HepG2 (cell line): ENCODE results near the gene CABLES2. TPM values are rescaled to one million over a fixed set of nuclear protein-coding genes. Genes with fewer than 3 reads are reported as not detected.
A peak's percentile ranks its signal among the peaks of the same experiment; 100 is the strongest.

ENCODE experiments used
- CTCF ChIP-seq: sonication (generic); formaldehyde crosslinking; IDR thresholded peaks from 2 replicates; pipeline ENCODE4 v1.5.0; 2020; ENCODE audit warnings: mild to moderate bottlenecking, missing genetic modification reagents, moderate library complexity
- E2F2 ChIP-seq: sonication (generic); formaldehyde crosslinking; IDR thresholded peaks from 2 replicates; pipeline ENCODE4 v1.4.0; 2020; ENCODE audit warnings: missing genetic modification reagents, borderline replicate concordance
- FOXP4 ChIP-seq: sonication (generic); formaldehyde crosslinking; IDR thresholded peaks from 2 replicates; pipeline ENCODE4 v1.4.0; 2020; ENCODE audit warnings: missing genetic modification reagents
- KAT8 ChIP-seq: IDR thresholded peaks from 2 replicates; pipeline ENCODE4 v1.6.1; 2016; ENCODE audit warnings: missing genetic modification reagents, missing compliant biosample characterization
- MIER2 ChIP-seq: IDR thresholded peaks from 2 replicates; pipeline ENCODE4 v1.6.1; 2016; ENCODE audit warnings: missing biosample characterization, missing genetic modification reagents
- MTA1 ChIP-seq: sonication (generic); formaldehyde crosslinking; IDR thresholded peaks from 2 replicates; pipeline ENCODE4 v1.4.0; 2020; ENCODE audit warnings: missing genetic modification reagents, mild to moderate bottlenecking, borderline replicate concordance
- SIN3B ChIP-seq: fragments of 150-350 bp; IDR thresholded peaks from 2 replicates; pipeline ENCODE4 v1.6.1; 2014; ENCODE audit warnings: low read length
- SRSF9 ChIP-seq: fragments of 200-400 bp; formaldehyde crosslinking; IDR thresholded peaks from 2 replicates; pipeline ENCODE4 v1.6.1; 2018; ENCODE audit warnings: borderline replicate concordance, mild to moderate bottlenecking, low read depth, low read length; ENCODE audit not compliant: insufficient read depth, poor library complexity, severe bottlenecking
- TFAP4 ChIP-seq: sonication (generic); IDR thresholded peaks from 2 replicates; pipeline ENCODE4 v1.6.1; 2016; ENCODE audit warnings: low read depth, borderline replicate concordance
- THAP7 ChIP-seq: sonication (generic); formaldehyde crosslinking; IDR thresholded peaks from 2 replicates; pipeline ENCODE4 v1.8.1; 2023; ENCODE audit warnings: mild to moderate bottlenecking, missing genetic modification reagents
- TRIM22 ChIP-seq: fragments of 450-650 bp; IDR thresholded peaks from 2 replicates; pipeline ENCODE4 v1.6.1; 2017
- TRIM24 ChIP-seq: sonication (generic); formaldehyde crosslinking; IDR thresholded peaks from 2 replicates; pipeline ENCODE4 v1.8.0; 2022; ENCODE audit warnings: mild to moderate bottlenecking, missing genetic modification reagents
- ZBTB38 ChIP-seq: sonication (generic); formaldehyde crosslinking; IDR thresholded peaks from 2 replicates; pipeline ENCODE4 v1.5.1; 2020; ENCODE audit warnings: mild to moderate bottlenecking, missing genetic modification reagents
- ZBTB46 ChIP-seq: sonication (generic); formaldehyde crosslinking; IDR thresholded peaks from 2 replicates; pipeline ENCODE4 v1.4.0; 2020; ENCODE audit warnings: mild to moderate bottlenecking, missing genetic modification reagents, borderline replicate concordance
- ZFAT ChIP-seq: sonication (generic); formaldehyde crosslinking; conservative IDR thresholded peaks from 2 replicates; pipeline ENCODE4 v1.8.1; 2023; ENCODE audit warnings: missing genetic modification reagents, inconsistent platforms
- ZNF235 ChIP-seq: sonication (generic); formaldehyde crosslinking; IDR thresholded peaks from 2 replicates; pipeline ENCODE4 v1.8.1; 2023; ENCODE audit warnings: mild to moderate bottlenecking, missing genetic modification reagents, borderline replicate concordance
- ZNF282 ChIP-seq: fragments of 450-650 bp; IDR thresholded peaks from 2 replicates; pipeline ENCODE4 v1.6.1; 2018; ENCODE audit not compliant: partially characterized antibody
- ZNF713 ChIP-seq: sonication (generic); formaldehyde crosslinking; IDR thresholded peaks from 2 replicates; pipeline ENCODE4 v1.4.0; 2020; ENCODE audit warnings: mild to moderate bottlenecking, missing genetic modification reagents
- ZNF773 ChIP-seq: sonication (generic); formaldehyde crosslinking; IDR thresholded peaks from 2 replicates; pipeline ENCODE4 v1.4.0; 2020; ENCODE audit warnings: missing genetic modification reagents, borderline replicate concordance
- polyA plus RNA-seq, 8 experiments: library from polyadenylated mRNA; depleted of rRNA in 3 of 8; stranded (reverse) in 7 of 8; unstranded in 1 of 8; fragments of >200 nt; fragmentation: Illumina TruSeq in 4 of 8; extraction: Trizol in 4 of 8; gene quantifications; 2 replicates each; pipeline versions ENCODE4 v1.2.1 to v1.2.3, GENCODE V29; 2011 to 2016; ENCODE audit warnings: low read depth in 4 of 8, missing spikeins in 1 of 8, mixed read lengths in 1 of 8; ENCODE audit not compliant: insufficient read depth in 1 of 8
- total RNA-seq, 5 experiments: library from RNA; depleted of rRNA; stranded (reverse); fragments of >200 nt; fragmentation: Illumina TruSeq; extraction: Trizol; gene quantifications; 2 replicates each; pipeline ENCODE4 v1.2.3, GENCODE V29; 2016; ENCODE audit warnings: low read depth in 1 of 5

Gene CABLES2
- total and polyA plus RNA-seq, 2 of the 13 experiments (the other 11 are each of a cell fraction or from before 2014, with no cell fraction given) = 5.2 to 9.7 TPM

- TF ChIP-seq FOXP4 (0 out of 2 replicates have a peak, but pooled peaks have one; percentile 16), E2F2 (no peak), ZNF282 (no peak), TRIM24 (no peak), TFAP4 (no peak), ZBTB46 (CRISPR knock-in tag) (no peak), THAP7 (CRISPR knock-in tag) (no peak), KAT8 (CRISPR knock-in tag) (no peak), ZBTB38 (CRISPR knock-in tag) (no peak), ZNF773 (CRISPR knock-in tag) (no peak), ZFAT (no peak), ZNF235 (no peak), TRIM22 (no peak), SIN3B (no peak), MIER2 (peak; percentile 44; the same call in 1 of the 2 replicates), SRSF9 (no peak), CTCF (CRISPR knock-in tag) (peak; percentile 28; the same call in 1 of the 2 replicates), MTA1 (CRISPR knock-in tag) (peak; percentile 65; the same call in 1 of the 2 replicates), ZNF713 (no peak)
These were observed 32.5 kb downstream of the CABLES2 start (continued) for GRCh38 chr20:62374331-62375152.
